HepG2 (cell line): ENCODE measurements around the gene GPR42. TPM values are rescaled to one million over a fixed set of nuclear protein-coding genes. Genes with fewer than 3 reads are reported as not detected.

ENCODE experiments used
- ATAC-seq: fragments of 200-7000 bp; cut with Tn5 transposase; 3 replicates; pipeline ENCODE4 v1.9.1; 2020; ENCODE audit warnings: mild to moderate bottlenecking, moderate library complexity
- BruUV-seq: library from RNA; stranded (reverse); fragments of 400-500 nt; replicated peaks from 2 replicates; lab custom pipeline; 2021; lab: Mats Ljungman, UMichigan
- CTCF ChIA-PET: fragments of 300-600 bp; formaldehyde crosslinking; extraction: SDS; loops from one replicate; lab custom pipeline; 2021; ENCODE audit warnings: low total read pairs, inconsistent platforms, low intra/inter-chr PET ratio; lab: Yijun Ruan, JAX
- POLR2A ChIA-PET: fragments of 350-600 bp; sonication (Branson Sonifier 250); formaldehyde crosslinking; loops from one replicate; lab custom pipeline; 2020; ENCODE audit warnings: antibody characterized with exemption, inconsistent platforms; lab: Yijun Ruan, JAX
- DNase-seq: peaks from one replicate; pipeline ENCODE4 v3.0.0-alpha.2; 2015; ENCODE audit warnings: low spot score
- FAIRE-seq: peaks from 3 replicates; lab custom pipeline; 2011; peaks lifted over from hg19 to GRCh38; lab: Jason Lieb, UNC
- H2AFZ ChIP-seq: one replicate; pipeline ENCODE4 v1.6.1; 2011; ENCODE audit warnings: low read length, inconsistent platforms
- H3K27ac ChIP-seq: fragments of 300-600 bp; 3 replicates; pipeline ENCODE4 v1.8.0; 2011; ENCODE audit warnings: mixed run types, mild to moderate bottlenecking, mixed read lengths, low read length, inconsistent platforms; ENCODE audit not compliant: insufficient read depth; ENCODE audit errors: extremely low read length
- H3K27me3 ChIP-seq, 2 experiments: fragments of 200-600 bp in 1 of 2; 2 replicates in 1 of 2; 3 replicates in 1 of 2; pipeline versions ENCODE4 v1.6.0 to v1.8.0; 2011; ENCODE audit warnings: low read length in 2 of 2, mild to moderate bottlenecking in 2 of 2, moderate library complexity in 2 of 2, inconsistent platforms in 1 of 2; ENCODE audit not compliant: insufficient read depth in 2 of 2, control insufficient read depth in 1 of 2
- H3K36me3 ChIP-seq, 2 experiments: fragments of 200-600 bp in 1 of 2; replicated peaks in 1 of 2; 2 replicates in 1 of 2; 3 replicates in 1 of 2; pipeline versions ENCODE4 v1.5.1 to v1.8.0; 2011; ENCODE audit warnings: low read length in 2 of 2, inconsistent platforms in 1 of 2; ENCODE audit not compliant: insufficient read depth in 2 of 2, control insufficient read depth in 1 of 2
- H3K4me1 ChIP-seq: 2 replicates; pipeline ENCODE4 v1.5.1; 2012; ENCODE audit warnings: low read length, inconsistent platforms; ENCODE audit not compliant: insufficient read depth
- H3K4me2 ChIP-seq: 2 replicates; pipeline ENCODE4 v1.6.0; 2011; ENCODE audit warnings: low read depth, low read length, inconsistent platforms
- H3K4me3 ChIP-seq, 3 experiments: fragments of 200-600 bp in 1 of 3; sonication (generic), shearing (Covaris generic) in 1 of 3; replicated peaks in 1 of 3; 2 replicates each; pipeline ENCODE4 v1.5.1; 2011 to 2016; ENCODE audit warnings: low read length in 3 of 3, inconsistent platforms in 2 of 3, low read depth in 2 of 3, mild to moderate bottlenecking in 2 of 3, control low read depth in 1 of 3, mixed read lengths in 1 of 3; ENCODE audit not compliant: insufficient read depth in 1 of 3
- H3K79me2 ChIP-seq: one replicate; pipeline ENCODE4 v1.6.1; 2011; ENCODE audit warnings: low read length, inconsistent platforms; ENCODE audit not compliant: insufficient read depth
- H3K9ac ChIP-seq: 2 replicates; pipeline ENCODE4 v1.6.0; 2011; ENCODE audit warnings: mild to moderate bottlenecking, low read depth, low read length, inconsistent platforms; ENCODE audit not compliant: insufficient read depth
- H3K9me3 ChIP-seq: 2 replicates; pipeline ENCODE4 v1.5.1; 2012; ENCODE audit warnings: mild to moderate bottlenecking, low read length
- H4K20me1 ChIP-seq: 2 replicates; pipeline ENCODE4 v1.6.0; 2011; ENCODE audit warnings: inconsistent platforms, mild to moderate bottlenecking, low read length, moderate library complexity; ENCODE audit not compliant: insufficient read depth
- BRF2 ChIP-seq: sonication (generic); formaldehyde crosslinking; IDR thresholded peaks from 2 replicates; pipeline ENCODE4 v1.8.1; 2022; ENCODE audit warnings: mild to moderate bottlenecking, missing genetic modification reagents
- CBX2 ChIP-seq, 2 experiments: fragments of 200-600 bp in 1 of 2; sonication (generic); formaldehyde crosslinking in 1 of 2; IDR thresholded peaks; 2 replicates each; pipeline versions ENCODE4 v1.7.0 to v1.8.1; 2018 to 2022; ENCODE audit warnings: low read depth in 2 of 2, low read length in 1 of 2, mild to moderate bottlenecking in 1 of 2, missing genetic modification reagents in 1 of 2
- FOXJ3 ChIP-seq: sonication (generic); formaldehyde crosslinking; IDR thresholded peaks from 2 replicates; pipeline ENCODE4 v1.4.0; 2020; ENCODE audit warnings: missing genetic modification reagents, mild to moderate bottlenecking, borderline replicate concordance
- KDM3A ChIP-seq: IDR thresholded peaks from 2 replicates; pipeline ENCODE4 v1.6.1; 2018; ENCODE audit warnings: low read depth, missing compliant biosample characterization
- KDM4B ChIP-seq: sonication (generic); formaldehyde crosslinking; IDR thresholded peaks from 2 replicates; pipeline ENCODE4 v1.4.0; 2020; ENCODE audit warnings: missing genetic modification reagents
- KDM6A ChIP-seq: IDR thresholded peaks from 2 replicates; pipeline ENCODE4 v1.6.1; 2016; ENCODE audit warnings: low read depth
- KLF16 ChIP-seq, 2 experiments: sonication (generic) in 1 of 2; formaldehyde crosslinking in 1 of 2; IDR thresholded peaks; 2 replicates each; pipeline versions ENCODE4 v1.6.1 to v1.8.0; 2016 to 2023; ENCODE audit warnings: missing genetic modification reagents in 2 of 2, missing compliant biosample characterization in 1 of 2
- KLF6 ChIP-seq: IDR thresholded peaks from 2 replicates; pipeline ENCODE4 v1.8.0; 2016; ENCODE audit warnings: missing biosample characterization, missing genetic modification reagents
- NAIF1 ChIP-seq: sonication (generic); formaldehyde crosslinking; IDR thresholded peaks from 2 replicates; pipeline ENCODE4 v1.5.0; 2020; ENCODE audit warnings: mild to moderate bottlenecking, missing genetic modification reagents, borderline replicate concordance
- RBFOX2 ChIP-seq: fragments of 200-400 bp; formaldehyde crosslinking; IDR thresholded peaks from 2 replicates; pipeline ENCODE4 v1.6.1; 2017; ENCODE audit warnings: low read depth, mild to moderate bottlenecking, low read length
- RBM22 ChIP-seq: fragments of 200-400 bp; formaldehyde crosslinking; optimal IDR thresholded peaks from 2 replicates; pipeline ENCODE3; 2017; ENCODE audit warnings: mild to moderate bottlenecking, low read length, moderate library complexity
- SIX1 ChIP-seq: sonication (generic); formaldehyde crosslinking; IDR thresholded peaks from 2 replicates; pipeline ENCODE4 v1.4.0; 2020; ENCODE audit warnings: missing genetic modification reagents, borderline replicate concordance
- SOX5 ChIP-seq: IDR thresholded peaks from 2 replicates; pipeline ENCODE4 v1.6.1; 2016; ENCODE audit warnings: borderline replicate concordance
- ZMAT3 ChIP-seq: sonication (generic); formaldehyde crosslinking; conservative IDR thresholded peaks from 2 replicates; pipeline ENCODE4 v1.7.0; 2021; ENCODE audit warnings: missing genetic modification reagents
- ZNF362 ChIP-seq: sonication (generic); formaldehyde crosslinking; IDR thresholded peaks from 2 replicates; pipeline ENCODE4 v1.4.0; 2020; ENCODE audit warnings: missing genetic modification reagents, mild to moderate bottlenecking, borderline replicate concordance
- ZNF629 ChIP-seq: sonication (generic); formaldehyde crosslinking; conservative IDR thresholded peaks from 2 replicates; pipeline ENCODE4 v1.5.0; 2020; ENCODE audit warnings: missing genetic modification reagents
- ZNF678 ChIP-seq: sonication (generic); formaldehyde crosslinking; IDR thresholded peaks from 2 replicates; pipeline ENCODE4 v1.4.0; 2020; ENCODE audit warnings: mild to moderate bottlenecking, missing genetic modification reagents
- ZNF800 ChIP-seq: sonication (generic); formaldehyde crosslinking; IDR thresholded peaks from 2 replicates; pipeline ENCODE4 v1.4.0; 2020; ENCODE audit warnings: missing genetic modification reagents
- WGBS: methylation state at CpG from one replicate; pipeline ENCODE4 v1.1.6; 2017; ENCODE audit warnings: low lambda C conversion rate; 5-methylcytosine and 5-hydroxymethylcytosine counted together
- in situ Hi-C: cut with HindIII; loops from 2 replicates; pipeline ENCODE4 v1.10.0; 2017; ENCODE audit warnings: low pct_unique_long_range_greater_than_20kb; ENCODE audit not compliant: extremely low pct_ligation_motif_present
- intact Hi-C: fragments of 100-400 bp; cut with micrococcal nuclease; formaldehyde crosslinking; loops from one replicate; pipeline ENCODE4 v1.10.0; 2022; ENCODE audit not compliant: unreplicated experiment
- polyA plus RNA-seq, 8 experiments: library from polyadenylated mRNA; depleted of rRNA in 3 of 8; stranded (reverse) in 7 of 8; unstranded in 1 of 8; fragments of >200 nt; fragmentation: Illumina TruSeq in 4 of 8; extraction: Trizol in 4 of 8; gene quantifications; 2 replicates each; pipeline versions ENCODE4 v1.2.1 to v1.2.3, GENCODE V29; 2011 to 2016; ENCODE audit warnings: low read depth in 4 of 8, missing spikeins in 1 of 8, mixed read lengths in 1 of 8; ENCODE audit not compliant: insufficient read depth in 1 of 8
- total RNA-seq, 5 experiments: library from RNA; depleted of rRNA; stranded (reverse); fragments of >200 nt; fragmentation: Illumina TruSeq; extraction: Trizol; gene quantifications; 2 replicates each; pipeline ENCODE4 v1.2.3, GENCODE V29; 2016; ENCODE audit warnings: low read depth in 1 of 5
- TF ChIP-seq, protein P1 (sequence below): IDR thresholded peaks from 2 replicates; pipeline ENCODE4 v1.6.1; 2018; ENCODE audit warnings: missing genetic modification reagents

GPR42 gene
- total and polyA plus RNA-seq, 2 of the 13 experiments (the other 11 are each of a cell fraction or from before 2014, with no cell fraction given): not detected

DNA sequence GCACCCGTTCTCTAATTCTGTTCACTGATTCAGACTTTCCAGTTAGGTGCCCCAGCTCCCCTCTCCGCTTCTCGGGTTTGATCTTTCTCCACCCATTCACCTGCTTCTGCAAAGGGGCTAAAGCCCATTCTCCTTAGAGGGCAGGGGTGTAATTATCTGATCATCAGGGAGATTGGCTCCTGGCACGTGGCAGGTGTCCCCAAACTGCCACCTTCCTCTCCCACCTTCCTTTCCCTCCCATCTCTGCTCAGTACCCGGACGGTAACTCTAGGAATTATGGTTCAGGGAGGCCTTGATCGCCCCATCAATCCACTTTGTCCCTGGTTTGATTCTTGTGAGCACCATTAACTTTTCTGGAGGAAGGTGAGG is 23.0 kb upstream of the GPR42 start:
- Histone ChIP-seq H3K36me3 (no peaks in the 10 kb centered on the region), H4K20me1 (no peaks in the 10 kb centered on the region), H3K27me3 (0 out of 5 replicates have a peak, but pooled peaks cover 0 to 1% of the 10 kb centered on the region in 2 experiments), H2AFZ (no peak overlapping the region), H3K9ac (no peak overlapping the region), H3K9me3 (no peaks in the 10 kb centered on the region), H3K4me2 (no peak overlapping the region), H3K79me2 (no peaks in the 10 kb centered on the region), H3K4me1 (peaks cover 47% of the 10 kb centered on the region), H3K27ac (no peak overlapping the region), H3K4me3 (no peak overlapping the region)
- TF ChIP-seq SIX1 (CRISPR knock-in tag): no peak
- no peak for TF ChIP-seq KLF16 (CRISPR knock-in tag; IDR thresholded peaks at IDR 0.05)
- no peak for TF ChIP-seq NAIF1 (CRISPR knock-in tag)
- no peak for TF ChIP-seq ZNF362
- TF ChIP-seq, protein P1, sequence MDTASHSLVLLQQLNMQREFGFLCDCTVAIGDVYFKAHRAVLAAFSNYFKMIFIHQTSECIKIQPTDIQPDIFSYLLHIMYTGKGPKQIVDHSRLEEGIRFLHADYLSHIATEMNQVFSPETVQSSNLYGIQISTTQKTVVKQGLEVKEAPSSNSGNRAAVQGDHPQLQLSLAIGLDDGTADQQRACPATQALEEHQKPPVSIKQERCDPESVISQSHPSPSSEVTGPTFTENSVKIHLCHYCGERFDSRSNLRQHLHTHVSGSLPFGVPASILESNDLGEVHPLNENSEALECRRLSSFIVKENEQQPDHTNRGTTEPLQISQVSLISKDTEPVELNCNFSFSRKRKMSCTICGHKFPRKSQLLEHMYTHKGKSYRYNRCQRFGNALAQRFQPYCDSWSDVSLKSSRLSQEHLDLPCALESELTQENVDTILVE (CRISPR knock-in tag): no peak
- no peak for TF ChIP-seq ZNF678 (CRISPR knock-in tag)
- TF ChIP-seq ZMAT3 (CRISPR knock-in tag): no peak
- TF ChIP-seq BRF2 (CRISPR knock-in tag): no peak
- TF ChIP-seq SOX5: no peak
- no peak for TF ChIP-seq RBM22
- TF ChIP-seq KDM3A: no peak
- TF ChIP-seq KDM4B: no peak
- no peak for TF ChIP-seq KDM6A
- no peak for TF ChIP-seq KLF6
- TF ChIP-seq ZNF629 (CRISPR knock-in tag): no peak
- no peak for TF ChIP-seq RBFOX2
- no peak for TF ChIP-seq FOXJ3 (CRISPR knock-in tag)
- TF ChIP-seq CBX2 (IDR thresholded peaks at IDR 0.05; ENCODE audit: low read depth, low read length): no peak
- no peak for TF ChIP-seq CBX2 (CRISPR knock-in tag; IDR thresholded peaks at IDR 0.05; ENCODE audit: low read depth)
- no peak for TF ChIP-seq ZNF800 (CRISPR knock-in tag)
- CTCF ChIA-PET: no interaction called here
- FAIRE-seq (no peak), ATAC-seq (no peak), DNase-seq (no peak)
- POLR2A ChIA-PET: no interaction called here
- intact Hi-C loops: no loop called here
- 79% methylated on average over 7 of the region's 7 CpGs for WGBS
- no TSS peak for BruUV-seq
- in situ Hi-C loops: no loop called here
